Measurements from ENCODE around the gene CMIP.
"Not testable (repeated sequence)": the region's sequence is repeated elsewhere in the genome, so short reads cannot be mapped to it uniquely, and the experiment has no call there.

Gene CMIP

DNA sequence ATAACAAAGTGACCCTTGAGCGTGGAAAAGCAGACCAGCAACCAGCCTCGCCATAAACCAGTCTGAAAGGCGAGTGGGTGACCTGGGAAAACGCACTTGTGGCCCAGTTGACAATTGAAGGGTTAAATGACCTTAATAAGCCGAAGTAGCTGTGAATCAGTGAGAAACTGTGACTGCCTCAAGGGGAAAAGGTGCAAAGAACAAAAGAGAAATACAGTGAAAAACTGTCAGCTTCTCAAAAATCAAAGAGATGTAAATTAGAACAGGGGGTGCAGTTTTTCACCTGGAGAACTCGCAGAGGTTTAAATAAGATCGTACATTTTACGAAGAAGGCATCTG lies 124.1 kb downstream of the CMIP start:
- no peak for DNase-seq (ENCODE audit: low read depth)

DNA sequence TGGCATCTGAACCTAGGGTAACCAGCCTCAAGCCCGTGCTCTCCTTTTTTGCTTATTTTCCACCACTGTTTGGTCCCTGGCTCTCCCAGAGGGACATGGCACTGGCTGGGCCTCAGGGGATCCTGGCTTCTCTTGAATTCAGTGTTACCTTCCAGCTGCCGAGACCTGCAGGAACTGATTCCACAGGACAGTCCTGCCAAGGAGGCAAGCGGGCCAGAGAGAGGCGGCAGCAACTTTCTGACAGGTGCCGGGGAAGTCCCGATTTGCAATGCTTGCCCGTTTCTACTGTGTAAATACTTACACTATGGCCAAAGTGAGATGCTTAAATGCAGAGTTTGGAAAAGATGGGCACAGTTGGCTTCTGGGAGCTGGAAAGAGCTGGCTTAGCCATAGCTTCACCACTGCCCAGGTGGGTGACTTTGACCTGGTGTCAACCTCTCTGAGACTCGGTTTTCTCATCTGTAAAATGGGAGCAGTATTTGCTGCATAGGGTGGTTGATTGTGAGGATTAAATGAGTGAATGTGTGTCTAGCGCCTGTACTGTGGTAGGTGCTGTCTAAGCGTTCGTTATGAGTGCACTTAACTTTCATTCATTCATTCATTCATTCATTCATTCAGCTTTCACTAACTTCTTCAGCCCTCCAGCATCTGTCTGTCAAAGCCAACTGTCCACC lies 124.9 kb downstream of the CMIP start:
- no peak for DNase-seq (ENCODE audit: low read depth)

GRCh38 chr16:81570151-81570846 lies 125.7 kb downstream of the CMIP start:
- no peak for DNase-seq (ENCODE audit: low read depth)

DNA sequence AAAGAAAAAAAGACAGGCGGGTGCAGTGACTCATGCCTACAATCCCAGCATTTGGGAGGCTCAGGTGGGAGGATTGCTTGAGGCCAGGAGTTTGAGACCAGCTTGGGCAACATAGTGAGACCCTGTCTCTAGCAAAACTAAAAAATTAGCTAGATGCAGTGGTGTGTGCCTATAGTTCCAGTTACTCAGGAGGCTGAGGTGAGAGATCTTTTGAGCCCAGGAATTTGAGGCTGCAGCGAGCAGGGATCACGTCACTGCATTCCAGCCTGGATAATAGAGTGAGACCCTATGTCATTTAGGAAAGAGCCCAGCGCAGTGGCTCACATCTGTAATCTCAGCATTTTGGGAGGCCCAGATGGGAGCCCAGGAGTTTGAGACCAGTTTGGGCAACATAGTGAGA lies 126.6 kb downstream of the CMIP start:
- no peak for DNase-seq (ENCODE audit: low read depth)

- no peak for DNase-seq (ENCODE audit: low read depth)
These were observed 127.2 kb downstream of the CMIP start for GRCh38 chr16:81571592-81572385.

GRCh38 chr16:81572386-81573144 lies 128.0 kb downstream of the CMIP start:
- no peak for DNase-seq (ENCODE audit: low read depth)

GRCh38 chr16:81573533-81574020 lies 129.0 kb downstream of the CMIP start:
- DNase-seq (ENCODE audit: low read depth), result no peak

GRCh38 chr16:81574168-81574567 lies 129.6 kb downstream of the CMIP start:
- no peak for DNase-seq (ENCODE audit: low read depth)

GRCh38 chr16:81575307-81575706 lies 130.7 kb downstream of the CMIP start:
- no peak for DNase-seq (ENCODE audit: low read depth)

- no peak for DNase-seq (ENCODE audit: low read depth)
These were observed 131.2 kb downstream of the CMIP start for GRCh38 chr16:81575834-81576233.

GRCh38 chr16:81576696-81577095 lies 132.1 kb downstream of the CMIP start:
- DNase-seq (ENCODE audit: low read depth), result no peak

DNA sequence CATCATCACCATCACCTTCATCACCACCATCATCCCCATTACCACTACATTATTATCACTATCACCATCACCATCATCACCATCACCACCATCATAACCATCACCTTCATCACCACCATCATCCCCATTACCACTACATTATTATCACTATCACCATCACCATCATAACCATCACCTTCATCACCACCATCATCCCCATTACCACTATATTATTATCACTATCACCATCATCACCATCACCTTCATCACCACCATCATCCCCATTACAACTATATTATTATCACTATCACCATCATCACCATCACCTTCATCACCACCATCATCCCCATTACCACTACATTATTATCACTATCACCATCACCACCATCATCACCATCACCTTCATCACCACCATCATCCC lies 132.7 kb downstream of the CMIP start:
- not testable (repeated sequence) for DNase-seq (ENCODE audit: low read depth)

- DNase-seq (ENCODE audit: low read depth), result no peak
These were observed 133.5 kb downstream of the CMIP start for GRCh38 chr16:81578076-81578475.

DNA sequence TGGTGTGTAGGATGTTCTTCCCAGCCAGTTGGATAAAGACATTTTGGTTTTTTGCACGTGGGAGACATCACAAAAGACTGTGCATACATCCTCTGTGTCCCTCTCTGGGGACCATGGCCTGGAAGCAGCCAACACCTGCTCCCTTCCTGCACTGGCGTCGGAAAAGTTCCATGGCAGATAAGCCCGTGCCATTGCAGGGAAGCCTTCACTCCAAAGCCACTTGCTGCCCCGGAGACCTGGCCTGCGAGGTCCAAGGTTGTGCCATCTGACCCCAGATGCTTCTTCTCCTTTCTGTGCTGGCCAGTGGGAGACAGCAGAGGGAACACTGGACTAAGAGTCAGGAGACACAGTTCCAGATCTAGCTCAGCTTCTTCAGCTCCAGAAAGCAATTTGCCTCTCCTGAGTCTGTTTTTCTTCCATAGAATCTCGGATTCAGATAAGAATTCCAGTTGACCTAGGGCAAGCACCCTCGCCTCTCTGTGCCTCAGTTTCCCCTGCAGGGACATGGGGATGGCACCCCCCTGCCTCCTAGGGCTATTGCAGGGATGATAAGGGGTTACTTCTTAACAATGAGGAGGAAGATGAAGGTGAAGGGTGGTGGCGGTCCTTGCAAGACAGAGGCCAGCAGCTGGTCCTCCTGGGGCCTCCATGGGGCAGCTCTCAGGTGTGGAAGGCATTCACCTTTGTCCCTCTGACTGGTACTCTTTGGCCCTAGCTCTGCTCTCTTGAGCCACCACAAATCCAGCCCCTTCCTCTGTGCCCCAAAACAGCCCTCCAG lies 134.2 kb downstream of the CMIP start:
- no peak for DNase-seq (ENCODE audit: low read depth)

DNA sequence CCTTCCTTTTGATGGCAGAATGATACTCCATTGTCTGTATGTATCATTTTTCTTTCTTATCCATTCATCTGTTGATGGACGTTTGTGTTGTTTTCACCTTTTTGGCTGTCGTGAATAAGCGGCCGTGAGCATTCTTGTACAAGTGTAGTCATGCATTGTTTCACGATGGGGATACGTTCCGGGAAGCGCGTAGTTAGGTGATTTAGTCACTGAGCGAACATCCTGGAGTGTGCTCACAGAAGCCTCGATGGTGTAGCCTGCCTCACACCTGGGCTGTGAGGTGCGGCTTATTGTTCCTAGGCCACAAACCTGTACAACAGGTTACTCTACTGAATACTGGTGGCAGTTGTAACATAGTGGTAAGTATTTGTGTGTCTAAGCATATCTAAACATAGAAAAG lies 136.5 kb downstream of the CMIP start:
- no peak for DNase-seq (ENCODE audit: low read depth)

DNA sequence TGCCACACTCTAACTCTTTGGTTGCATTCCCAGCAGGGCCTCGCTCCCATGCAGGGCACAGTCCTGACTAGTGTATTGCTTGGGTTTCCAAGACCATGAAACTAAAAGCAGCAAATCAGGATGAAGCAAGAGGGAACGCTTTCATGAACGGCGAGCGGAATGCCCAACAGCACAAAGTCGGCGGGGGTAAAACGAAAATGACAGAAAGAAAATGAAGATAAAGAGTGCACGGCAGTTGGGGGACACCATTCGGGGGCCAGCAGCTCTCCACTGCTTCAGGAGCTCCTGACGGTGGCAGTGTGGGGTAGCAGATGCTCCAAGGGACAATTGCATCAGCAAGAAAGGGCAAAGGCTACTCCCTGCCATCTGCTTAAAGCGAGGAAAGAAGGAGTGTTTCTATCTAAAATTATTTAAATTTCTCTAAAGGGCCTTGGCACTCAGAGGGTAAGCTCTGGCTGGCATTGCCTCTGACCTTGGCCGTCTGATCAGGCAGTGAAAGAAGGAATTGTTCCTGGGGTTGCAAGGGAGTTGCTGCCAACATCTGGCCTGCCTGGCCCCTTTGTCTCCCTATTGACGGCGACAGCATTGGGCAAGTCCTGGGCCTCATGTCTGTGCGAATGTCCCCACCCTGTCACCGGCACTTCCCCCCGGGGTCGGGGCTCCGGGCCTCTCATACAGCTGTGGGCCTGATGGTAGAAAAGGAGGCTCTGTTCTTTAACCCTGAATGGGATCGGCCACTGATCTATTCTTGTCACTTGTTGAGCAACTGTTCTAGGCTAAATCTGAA lies 138.2 kb downstream of the CMIP start:
- no peak for DNase-seq (ENCODE audit: low read depth)

- DNase-seq (ENCODE audit: low read depth), result no peak
These were observed 139.5 kb downstream of the CMIP start for GRCh38 chr16:81583893-81584631.

DNA sequence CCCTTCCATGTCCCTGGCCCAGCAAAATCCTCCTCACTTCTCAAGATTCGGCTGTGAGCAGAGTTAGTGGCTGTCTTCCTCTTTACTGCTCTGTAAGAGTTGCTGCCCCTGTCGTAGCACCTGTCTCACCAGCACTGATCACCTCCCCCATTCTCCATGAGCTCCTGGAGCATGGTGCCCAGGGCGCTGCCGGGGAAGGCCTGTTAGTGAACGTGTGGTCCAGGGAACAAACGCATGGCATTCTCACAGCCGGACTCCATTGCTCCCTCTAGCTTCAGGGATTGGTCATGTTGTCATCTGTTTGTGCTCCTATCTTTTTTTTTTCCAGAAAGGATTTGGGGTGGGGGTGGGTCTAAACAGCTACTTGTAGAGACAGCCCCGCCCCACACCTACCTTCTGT lies 141.2 kb downstream of the CMIP start:
- no peak for DNase-seq (ENCODE audit: low read depth)

DNA sequence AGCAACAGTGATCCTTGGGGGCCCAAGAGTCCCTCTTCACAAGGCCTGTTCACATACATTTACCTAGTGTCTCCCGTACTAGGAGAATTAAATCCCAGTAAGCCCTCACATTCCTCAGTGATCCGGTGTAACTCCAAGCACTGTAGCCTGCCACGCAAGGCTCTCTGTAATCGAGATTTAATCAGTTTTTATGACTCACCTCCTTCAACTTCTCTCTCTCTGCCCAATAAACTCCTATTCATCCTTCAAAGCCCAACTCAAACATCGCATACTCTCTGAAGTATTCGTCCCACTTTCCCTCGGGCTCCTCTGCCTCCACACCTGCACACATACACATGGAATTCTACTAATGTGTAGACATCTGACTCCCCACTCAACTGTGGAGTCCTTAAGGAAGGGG lies 141.8 kb downstream of the CMIP start:
- no peak for DNase-seq (ENCODE audit: low read depth)

Measured in activated T-helper 1 cell treated with Interleukin-2 at 50 U/mL for 16 hours (primary cell).